Adipocyte (in vitro differentiated cells): Measurements from ENCODE around the gene CACNB4.
A peak's percentile ranks its signal among the peaks of the same experiment; 100 is the strongest.

Experiments
- DNase-seq: peaks from one replicate; pipeline ENCODE4 v3.0.0-alpha.2; 2015; ENCODE audit warnings: low read depth
- H3K27me3 ChIP-seq: replicated peaks from 2 replicates; pipeline ENCODE4 v1.7.0; 2013; ENCODE audit warnings: mild to moderate bottlenecking, low read length, moderate library complexity; ENCODE audit not compliant: control insufficient read depth, insufficient read depth
- H3K36me3 ChIP-seq: 2 replicates; pipeline ENCODE4 v1.7.0; 2013; ENCODE audit warnings: low read length, mild to moderate bottlenecking, moderate library complexity; ENCODE audit not compliant: control insufficient read depth, insufficient read depth, severe bottlenecking
- H3K4me1 ChIP-seq: 2 replicates; pipeline ENCODE4 v1.7.0; 2013; ENCODE audit warnings: mild to moderate bottlenecking, low read length, moderate library complexity; ENCODE audit not compliant: control insufficient read depth, insufficient read depth
- H3K4me3 ChIP-seq: 2 replicates; pipeline ENCODE4 v1.7.0; 2013; ENCODE audit warnings: mild to moderate bottlenecking, low read length, moderate library complexity
- H3K9ac ChIP-seq: 2 replicates; pipeline ENCODE4 v1.7.0; 2013; ENCODE audit warnings: mild to moderate bottlenecking, low read length, moderate library complexity
- H3K9me3 ChIP-seq: 2 replicates; pipeline ENCODE4 v1.7.0; 2013; ENCODE audit warnings: mild to moderate bottlenecking, low read length, moderate library complexity; ENCODE audit not compliant: control insufficient read depth

Gene CACNB4

DNA sequence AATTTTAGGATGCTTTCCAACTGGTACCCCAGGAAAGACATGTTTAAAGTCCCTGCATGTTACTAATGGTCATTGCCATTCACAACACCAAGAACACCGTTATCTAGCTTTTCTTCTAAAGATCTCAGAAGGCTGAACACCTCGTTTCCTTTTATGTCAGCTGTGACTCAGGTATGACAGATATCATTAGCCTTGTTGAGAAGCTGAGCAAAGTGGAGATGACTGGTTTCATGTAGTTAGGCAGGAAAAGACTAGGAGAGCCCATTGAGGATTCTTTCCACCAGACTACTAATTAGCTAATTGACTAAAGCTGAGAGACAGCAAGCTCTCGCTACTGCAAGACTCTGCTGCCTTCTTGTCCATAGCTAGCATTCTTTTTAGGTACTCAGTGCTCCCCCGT, 238.6 kb downstream of the CACNB4 start:
- Histone ChIP-seq H3K36me3 (no peaks in the 10 kb centered on the region), H3K4me3 (no peak overlapping the region), H3K9ac (no peak overlapping the region), H3K27me3 (no peaks in the 10 kb centered on the region), H3K4me1 (no peaks in the 10 kb centered on the region), H3K9me3 (peaks cover 6% of the 10 kb centered on the region)
- no peak for DNase-seq

DNA sequence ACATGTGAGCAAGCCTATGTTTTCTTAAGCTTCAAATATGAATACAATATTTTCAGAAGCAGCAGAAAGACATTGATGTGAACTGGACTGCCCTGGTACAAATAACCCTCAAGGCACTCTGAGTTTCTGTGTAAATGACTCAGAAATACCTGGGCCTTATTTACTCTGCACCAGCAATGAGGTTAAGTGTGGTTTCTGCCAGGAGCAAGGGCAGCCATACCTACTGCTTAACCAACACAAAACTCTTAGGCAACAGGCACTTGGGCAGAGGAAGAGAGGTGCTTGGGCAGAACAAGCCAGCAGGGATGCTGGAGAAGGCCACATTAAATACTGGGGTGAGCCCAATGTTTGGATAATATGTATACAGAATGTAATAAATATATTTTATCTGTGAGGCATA, 241.2 kb downstream of the CACNB4 start:
- Histone ChIP-seq H3K9ac (no peak overlapping the region), H3K36me3 (no peaks in the 10 kb centered on the region), H3K4me1 (no peaks in the 10 kb centered on the region), H3K9me3 (peaks cover 6% of the 10 kb centered on the region), H3K27me3 (no peaks in the 10 kb centered on the region), H3K4me3 (no peak overlapping the region)
- no peak for DNase-seq

- Histone ChIP-seq H3K9me3 (no peaks in the 10 kb centered on the region), H3K4me3 (no peak overlapping the region), H3K27me3 (no peaks in the 10 kb centered on the region), H3K36me3 (no peaks in the 10 kb centered on the region), H3K4me1 (no peaks in the 10 kb centered on the region), H3K9ac (no peak overlapping the region)
- DNase-seq, result no peak
Measured at GRCh38 chr2:151855111-151855510, 243.7 kb downstream of the CACNB4 start.

DNA sequence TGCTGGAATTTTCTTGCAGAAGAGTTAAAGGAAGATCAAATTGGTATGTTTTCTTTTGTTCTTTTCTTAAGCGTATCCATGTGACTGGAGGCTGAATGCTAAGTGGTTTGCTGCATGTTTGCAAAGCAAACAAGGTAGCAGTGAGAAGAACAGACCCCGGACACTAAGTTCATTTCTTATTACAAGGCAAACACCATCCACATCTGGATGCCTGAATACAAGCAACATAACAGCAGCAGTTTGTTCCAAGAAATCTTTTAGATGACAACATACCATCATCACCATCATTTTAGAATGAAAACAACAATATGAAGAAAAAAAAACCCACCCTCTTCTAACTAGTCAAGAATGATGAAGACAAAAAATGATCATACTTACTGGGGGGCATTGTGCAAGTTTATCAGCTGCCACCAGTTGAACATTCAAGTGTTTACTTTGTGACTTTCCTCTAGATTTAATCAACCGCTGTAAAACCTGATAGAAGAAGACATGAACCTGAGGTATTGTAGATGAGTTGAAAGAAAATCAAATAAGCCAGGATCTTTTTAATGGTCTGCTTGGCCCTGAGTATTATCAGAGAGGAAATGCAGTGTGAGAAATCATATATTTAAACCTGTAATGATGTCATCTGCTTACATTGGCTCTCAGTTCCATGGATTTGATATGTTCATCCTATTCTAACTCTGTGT, 245.6 kb downstream of the CACNB4 start:
- Histone ChIP-seq H3K27me3 (no peaks in the 10 kb centered on the region), H3K4me1 (no peaks in the 10 kb centered on the region), H3K9me3 (no peaks in the 10 kb centered on the region), H3K9ac (no peak overlapping the region), H3K4me3 (no peak overlapping the region), H3K36me3 (no peaks in the 10 kb centered on the region)
- DNase-seq, result no peak

DNA sequence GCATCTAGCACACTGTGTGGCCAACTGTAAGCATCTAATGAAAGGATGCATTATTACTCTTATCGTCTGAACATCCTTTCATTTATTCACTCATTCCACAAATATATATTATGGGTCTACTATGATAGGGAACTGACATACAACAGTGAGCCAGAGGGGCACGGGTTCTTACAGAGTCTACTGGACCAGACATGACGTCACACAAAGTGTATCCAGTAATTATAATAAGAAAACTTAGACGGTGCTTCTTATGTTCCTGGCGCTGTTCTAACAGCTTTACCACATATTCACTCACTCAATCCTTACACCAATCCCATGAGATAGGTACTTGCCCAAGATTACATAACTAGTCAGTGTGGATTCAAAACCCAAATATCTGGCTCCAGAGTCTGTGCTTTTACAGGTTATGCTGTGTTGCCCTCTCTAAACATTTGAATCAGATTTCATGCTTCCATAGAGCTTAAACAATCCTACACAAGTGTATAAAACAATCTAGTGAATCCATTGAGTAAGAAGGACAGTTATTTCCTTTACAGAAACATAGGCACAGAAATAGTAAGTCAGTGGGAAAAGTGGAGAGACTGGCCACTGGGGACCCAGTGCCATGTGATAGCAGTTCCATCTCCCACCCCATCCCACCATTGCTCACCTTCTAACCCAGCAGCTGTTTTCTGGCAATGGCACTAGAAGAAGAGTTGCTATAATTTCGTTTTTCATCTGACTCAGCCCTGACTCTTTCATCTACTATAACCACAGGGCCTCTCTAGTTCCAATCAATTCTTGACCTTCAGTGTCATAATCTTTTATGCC, 246.4 kb downstream of the CACNB4 start:
- Histone ChIP-seq H3K36me3 (no peaks in the 10 kb centered on the region), H3K4me1 (no peaks in the 10 kb centered on the region), H3K4me3 (no peak overlapping the region), H3K9me3 (no peaks in the 10 kb centered on the region), H3K9ac (no peak overlapping the region), H3K27me3 (no peaks in the 10 kb centered on the region)
- peak; percentile 19 for DNase-seq

- no peaks in the 10 kb centered on the region for H3K9me3 ChIP-seq
- no peak overlapping the region for H3K4me3 ChIP-seq
- H3K4me1 ChIP-seq, result no peaks in the 10 kb centered on the region
- no peaks in the 10 kb centered on the region for H3K36me3 ChIP-seq
- H3K9ac ChIP-seq, result no peak overlapping the region
- peak; percentile 69 for DNase-seq
- no peaks in the 10 kb centered on the region for H3K27me3 ChIP-seq
Measured at GRCh38 chr2:151851761-151852160, 247.1 kb downstream of the CACNB4 start.

GRCh38 chr2:151849413-151850010, 249.3 kb downstream of the CACNB4 start:
- Histone ChIP-seq H3K36me3 (no peaks in the 10 kb centered on the region), H3K9ac (no peak overlapping the region), H3K27me3 (no peaks in the 10 kb centered on the region), H3K4me1 (no peaks in the 10 kb centered on the region), H3K9me3 (no peaks in the 10 kb centered on the region), H3K4me3 (no peak overlapping the region)
- no peak for DNase-seq

GRCh38 chr2:151845884-151846283, 253.0 kb downstream of the CACNB4 start:
- H3K27me3 ChIP-seq, result no peaks in the 10 kb centered on the region
- no peak for DNase-seq

GRCh38 chr2:151845481-151845880, 253.4 kb downstream of the CACNB4 start:
- Histone ChIP-seq H3K4me3 (no peak overlapping the region), H3K4me1 (no peaks in the 10 kb centered on the region), H3K36me3 (no peaks in the 10 kb centered on the region), H3K27me3 (no peaks in the 10 kb centered on the region), H3K9ac (no peak overlapping the region), H3K9me3 (no peaks in the 10 kb centered on the region)
- no peak for DNase-seq

More at GRCh38 chr2:151845884-151846283, 253.0 kb downstream of the CACNB4 start:
- Histone ChIP-seq H3K4me1 (no peaks in the 10 kb centered on the region), H3K9ac (no peak overlapping the region), H3K36me3 (no peaks in the 10 kb centered on the region), H3K9me3 (no peaks in the 10 kb centered on the region), H3K4me3 (no peak overlapping the region)

DNA sequence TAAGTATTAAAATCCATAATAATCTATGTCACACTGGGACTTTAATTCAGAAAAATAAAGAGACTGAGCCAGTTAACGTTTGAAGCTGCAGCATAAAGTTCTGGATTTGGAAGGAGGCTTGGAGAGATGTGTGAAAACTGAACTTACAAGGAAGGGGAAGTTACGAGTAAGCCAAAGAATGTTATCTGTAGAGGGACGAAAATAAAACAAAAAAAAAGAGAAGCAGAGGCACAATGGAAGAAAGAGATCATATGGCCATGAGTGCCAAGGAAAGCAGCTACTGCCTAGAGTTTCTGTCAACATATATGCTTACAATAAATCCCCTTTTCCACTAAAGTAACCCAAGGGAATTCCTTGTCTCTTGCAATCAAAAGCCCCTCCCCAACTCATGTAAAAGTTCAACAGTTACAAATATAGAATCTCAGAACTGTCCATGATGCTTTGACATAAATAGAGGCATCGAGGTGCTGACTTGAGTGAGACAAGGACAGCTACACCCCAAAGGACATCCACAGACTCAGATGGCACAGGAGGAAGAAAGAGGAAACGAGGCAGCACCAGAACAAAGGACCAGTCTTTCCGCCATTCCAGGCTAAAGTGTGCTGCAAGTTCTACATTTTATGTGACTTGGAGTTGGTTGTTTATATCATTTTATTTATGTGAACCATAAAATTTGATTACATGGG, 254.5 kb downstream of the CACNB4 start:
- no peak overlapping the region for H3K9ac ChIP-seq
- no peaks in the 10 kb centered on the region for H3K9me3 ChIP-seq
- DNase-seq, result no peak
- no peaks in the 10 kb centered on the region for H3K36me3 ChIP-seq
- H3K4me1 ChIP-seq, result no peaks in the 10 kb centered on the region
- H3K4me3 ChIP-seq, result no peak overlapping the region
- H3K27me3 ChIP-seq, result no peaks in the 10 kb centered on the region

- Histone ChIP-seq H3K9me3 (no peaks in the 10 kb centered on the region), H3K4me3 (no peak overlapping the region), H3K9ac (no peak overlapping the region), H3K4me1 (no peaks in the 10 kb centered on the region), H3K36me3 (no peaks in the 10 kb centered on the region), H3K27me3 (no peaks in the 10 kb centered on the region)
- no peak for DNase-seq
Measured at GRCh38 chr2:151843691-151844061, 255.2 kb downstream of the CACNB4 start.
